Activated T-cell treated with anti-CD3 and anti-CD28 coated beads, Interleukin-2, amount 50 U/mL, for 24 hours (primary cell): ENCODE results near the gene FAM193B.

Experiments used
- DNase-seq: peaks from one replicate; pipeline ENCODE4 v3.0.0-alpha.2; 2020
- H3K27ac Mint-ChIP-seq: 2 replicates; pipeline ENCODE4 v1.8.0; 2020; ENCODE audit warnings: mild to moderate bottlenecking, mixed read lengths
- H3K27me3 Mint-ChIP-seq: 2 replicates; pipeline ENCODE4 v1.8.0; 2020; ENCODE audit warnings: mixed read lengths
- H3K36me3 Mint-ChIP-seq: 2 replicates; pipeline ENCODE4 v1.8.0; 2020; ENCODE audit warnings: low read depth, mixed read lengths
- H3K4me1 Mint-ChIP-seq: 2 replicates; pipeline ENCODE4 v1.8.0; 2020; ENCODE audit warnings: low read depth, mixed read lengths
- H3K4me3 Mint-ChIP-seq: 2 replicates; pipeline ENCODE4 v1.8.0; 2020; ENCODE audit warnings: mild to moderate bottlenecking, moderate library complexity, mixed read lengths
- H3K9me3 Mint-ChIP-seq: 2 replicates; pipeline ENCODE4 v1.8.0; 2020; ENCODE audit warnings: mixed read lengths

The FAM193B gene

GRCh38 chr5:177498013-177498787 is 56.2 kb downstream of the FAM193B start:
- Mint-ChIP-seq H3K4me1 (peaks cover 46% of the 10 kb centered on the region), H3K27me3 (peaks cover 16% of the 10 kb centered on the region), H3K4me3 (peak overlapping the region; percentile 80), H3K36me3 (peaks cover 2% of the 10 kb centered on the region), H3K9me3 (no peaks in the 10 kb centered on the region), H3K27ac (peak overlapping the region; percentile 74)
- DNase-seq: no peak

- H3K9me3 Mint-ChIP-seq: no peaks in the 10 kb centered on the region
- H3K27me3 Mint-ChIP-seq: peaks cover 16% of the 10 kb centered on the region
- peaks cover 8% of the 10 kb centered on the region for H3K36me3 Mint-ChIP-seq
- H3K27ac Mint-ChIP-seq: peak within 1 kb of the TSS; percentile 74
- peak within 1 kb of the TSS; percentile 80 for H3K4me3 Mint-ChIP-seq
- DNase-seq: peak; percentile 96
- H3K4me1 Mint-ChIP-seq: peaks cover 51% of the 10 kb centered on the region
These were observed 56.9 kb downstream of the FAM193B start, which contains the start of gene PDLIM7 for GRCh38 chr5:177497292-177498012. TSS of gene PDLIM7 (minus strand) at chr5:177497604. CDS start at chr5:177496512, 1,092 bp downstream.

GRCh38 chr5:177496727-177497291 is 57.6 kb downstream of the FAM193B start:
- no peak overlapping the region for H3K27ac Mint-ChIP-seq
- peak overlapping the region; percentile 80 for H3K4me3 Mint-ChIP-seq
- DNase-seq: peak; percentile 37
- peaks cover 51% of the 10 kb centered on the region for H3K4me1 Mint-ChIP-seq
- peaks cover 16% of the 10 kb centered on the region for H3K27me3 Mint-ChIP-seq
- H3K9me3 Mint-ChIP-seq: no peaks in the 10 kb centered on the region
- peaks cover 10% of the 10 kb centered on the region for H3K36me3 Mint-ChIP-seq

GRCh38 chr5:177496070-177496726 is 58.2 kb downstream of the FAM193B start:
- peaks cover 51% of the 10 kb centered on the region for H3K4me1 Mint-ChIP-seq
- H3K36me3 Mint-ChIP-seq: peaks cover 11% of the 10 kb centered on the region
- no peak overlapping the region for H3K27ac Mint-ChIP-seq
- peak; percentile 42 for DNase-seq
- peak overlapping the region; percentile 80 for H3K4me3 Mint-ChIP-seq
- peaks cover 16% of the 10 kb centered on the region for H3K27me3 Mint-ChIP-seq
- no peaks in the 10 kb centered on the region for H3K9me3 Mint-ChIP-seq

- Mint-ChIP-seq H3K4me3 (peak overlapping the region; percentile 80), H3K27me3 (peaks cover 16% of the 10 kb centered on the region), H3K27ac (no peak overlapping the region), H3K9me3 (no peaks in the 10 kb centered on the region), H3K4me1 (peaks cover 49% of the 10 kb centered on the region), H3K36me3 (peaks cover 15% of the 10 kb centered on the region)
- DNase-seq: no peak
These were observed 58.9 kb downstream of the FAM193B start for GRCh38 chr5:177495243-177496060.

- no peak for DNase-seq
- Mint-ChIP-seq H3K27ac (peak overlapping the region; percentile 86), H3K4me3 (no peak overlapping the region), H3K9me3 (no peaks in the 10 kb centered on the region), H3K27me3 (peaks cover 14% of the 10 kb centered on the region), H3K36me3 (peaks cover 22% of the 10 kb centered on the region), H3K4me1 (peaks cover 48% of the 10 kb centered on the region)
These were observed 59.8 kb downstream of the FAM193B start for GRCh38 chr5:177494346-177495195.

- no peak overlapping the region for H3K4me3 Mint-ChIP-seq
- peaks cover 27% of the 10 kb centered on the region for H3K36me3 Mint-ChIP-seq
- H3K9me3 Mint-ChIP-seq: no peaks in the 10 kb centered on the region
- H3K27me3 Mint-ChIP-seq: peaks cover 10% of the 10 kb centered on the region
- peak overlapping the region; percentile 86 for H3K27ac Mint-ChIP-seq
- no peak for DNase-seq
- H3K4me1 Mint-ChIP-seq: peaks cover 47% of the 10 kb centered on the region
These were observed 60.5 kb downstream of the FAM193B start for GRCh38 chr5:177493795-177494345.

GRCh38 chr5:177492841-177493240 is 61.5 kb downstream of the FAM193B start:
- Mint-ChIP-seq H3K9me3 (no peaks in the 10 kb centered on the region), H3K36me3 (peaks cover 36% of the 10 kb centered on the region), H3K4me1 (peaks cover 36% of the 10 kb centered on the region), H3K4me3 (no peak overlapping the region), H3K27ac (peak overlapping the region; percentile 14), H3K27me3 (peaks cover 2% of the 10 kb centered on the region)
- no peak for DNase-seq

- H3K27me3 Mint-ChIP-seq: no peaks in the 10 kb centered on the region
- peak overlapping the region; percentile 14 for H3K27ac Mint-ChIP-seq
- H3K36me3 Mint-ChIP-seq: peaks cover 40% of the 10 kb centered on the region
- no peak for DNase-seq
- H3K9me3 Mint-ChIP-seq: no peaks in the 10 kb centered on the region
- peaks cover 34% of the 10 kb centered on the region for H3K4me1 Mint-ChIP-seq
- H3K4me3 Mint-ChIP-seq: no peak overlapping the region
These were observed 62.2 kb downstream of the FAM193B start for GRCh38 chr5:177491983-177492746.

GRCh38 chr5:177491429-177491945 is 62.9 kb downstream of the FAM193B start:
- no peak for DNase-seq
- Mint-ChIP-seq H3K4me3 (no peak overlapping the region), H3K36me3 (peaks cover 42% of the 10 kb centered on the region), H3K4me1 (peaks cover 34% of the 10 kb centered on the region), H3K27me3 (no peaks in the 10 kb centered on the region), H3K27ac (no peak overlapping the region), H3K9me3 (no peaks in the 10 kb centered on the region)

- peaks cover 30% of the 10 kb centered on the region for H3K4me1 Mint-ChIP-seq
- no peaks in the 10 kb centered on the region for H3K27me3 Mint-ChIP-seq
- DNase-seq: no peak
- no peak overlapping the region for H3K4me3 Mint-ChIP-seq
- no peaks in the 10 kb centered on the region for H3K9me3 Mint-ChIP-seq
- peaks cover 42% of the 10 kb centered on the region for H3K36me3 Mint-ChIP-seq
- no peak overlapping the region for H3K27ac Mint-ChIP-seq
These were observed 63.4 kb downstream of the FAM193B start for GRCh38 chr5:177490992-177491391.

GRCh38 chr5:177490311-177490991 is 63.9 kb downstream of the FAM193B start:
- Mint-ChIP-seq H3K4me3 (no peak overlapping the region), H3K4me1 (peaks cover 26% of the 10 kb centered on the region), H3K9me3 (no peaks in the 10 kb centered on the region), H3K36me3 (peaks cover 42% of the 10 kb centered on the region), H3K27ac (no peak overlapping the region), H3K27me3 (no peaks in the 10 kb centered on the region)
- DNase-seq: no peak
